ENCODE results near the gene EWSR1. TPM values are rescaled to one million over a fixed set of nuclear protein-coding genes. Genes with fewer than 3 reads are reported as not detected.

Gene EWSR1
- total RNA-seq, 6 experiments from 2014 or later, result 200 to 291 (median 270) TPM

- Mint-ChIP-seq H3K27ac (no peak overlapping the region; the same call in 1 of the 2 replicates), H3K36me3 (ENCODE audit: low read depth) (no peaks in the 10 kb centered on the region; the same call in 1 of the 2 replicates), H3K27me3 (ENCODE audit: insufficient read depth) (peaks cover 2% of the 10 kb centered on the region), H3K4me1 (ENCODE audit: low read depth) (peaks cover 11% of the 10 kb centered on the region), H3K9me3 (no peaks in the 10 kb centered on the region), H3K4me3 (no peak overlapping the region)
- TF ChIP-seq CTCF (IDR thresholded peaks at IDR 0.05), result no peak
- no peak for DNase-seq
Observed at GRCh38 chr22:29325785-29326315, 57.8 kb downstream of the EWSR1 start.

GRCh38 chr22:29326481-29326880, 58.4 kb downstream of the EWSR1 start:
- no peak for DNase-seq
- TF ChIP-seq CTCF (IDR thresholded peaks at IDR 0.05), result no peak
- Mint-ChIP-seq H3K4me1 (ENCODE audit: low read depth) (peaks cover 17% of the 10 kb centered on the region), H3K4me3 (no peak overlapping the region), H3K36me3 (ENCODE audit: low read depth) (no peaks in the 10 kb centered on the region; the same call in 1 of the 2 replicates), H3K27me3 (ENCODE audit: insufficient read depth) (peaks cover 2% of the 10 kb centered on the region), H3K9me3 (no peaks in the 10 kb centered on the region), H3K27ac (no peak overlapping the region)

DNA sequence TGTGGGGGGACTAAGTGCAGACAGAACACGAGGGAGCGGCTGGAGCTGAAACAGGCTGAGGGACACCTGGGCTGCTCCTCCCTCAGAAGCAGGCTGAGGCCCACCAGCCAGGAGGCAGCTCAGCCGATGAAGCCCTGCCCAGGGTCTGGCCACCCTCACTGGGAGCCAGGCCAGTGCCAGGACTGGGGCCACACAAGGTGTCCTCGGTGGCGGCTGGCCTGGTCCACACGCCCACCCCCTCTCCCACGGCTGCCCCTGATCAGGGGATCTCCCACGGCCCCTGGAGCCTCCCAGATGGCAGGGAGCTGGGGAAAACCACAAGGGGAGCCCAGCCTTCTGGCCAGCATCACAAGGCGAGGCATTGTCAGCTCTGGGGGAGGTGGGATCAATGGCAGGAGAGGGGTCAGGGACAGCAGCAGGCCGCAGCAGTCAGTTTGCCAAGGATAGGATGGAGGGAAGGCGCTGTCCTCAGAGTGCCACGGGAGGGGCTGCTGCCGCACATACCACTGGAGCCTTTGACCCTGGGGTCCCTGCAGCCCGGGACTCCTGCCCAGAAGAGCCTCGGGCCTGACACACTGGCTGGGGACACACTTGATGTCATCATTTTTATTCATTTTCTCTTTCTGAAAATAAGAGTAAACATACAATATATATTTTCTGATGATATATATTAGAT, 59.2 kb downstream of the EWSR1 start:
- no peak for TF ChIP-seq CTCF (IDR thresholded peaks at IDR 0.05)
- Mint-ChIP-seq H3K4me3 (no peak overlapping the region), H3K27ac (no peak overlapping the region), H3K9me3 (no peaks in the 10 kb centered on the region), H3K27me3 (ENCODE audit: insufficient read depth) (peaks cover 4% of the 10 kb centered on the region), H3K4me1 (ENCODE audit: low read depth) (peaks cover 20% of the 10 kb centered on the region), H3K36me3 (ENCODE audit: low read depth) (no peaks in the 10 kb centered on the region; the same call in 1 of the 2 replicates)
- no peak for DNase-seq

DNA sequence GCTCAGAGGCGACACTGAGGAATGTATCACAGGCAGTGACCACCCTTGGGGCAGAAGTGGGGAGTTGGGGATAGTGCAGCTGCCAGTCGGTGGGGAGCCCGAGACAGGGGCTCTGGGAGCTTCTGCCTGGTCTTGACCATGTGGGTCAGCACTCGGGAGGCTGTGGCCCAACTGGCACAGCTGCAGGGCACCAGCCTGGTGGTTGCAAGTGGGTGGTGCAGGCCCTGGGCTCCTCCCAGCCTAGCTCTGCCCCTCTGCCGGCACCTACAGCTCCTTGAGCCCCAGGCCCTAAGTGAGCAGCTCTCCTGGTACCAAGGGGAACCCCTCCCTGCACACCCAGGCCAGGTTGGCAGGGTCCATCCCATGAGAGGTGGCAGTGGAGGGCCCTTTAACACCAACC, 60.0 kb downstream of the EWSR1 start:
- no peak for DNase-seq
- H3K27me3 Mint-ChIP-seq (ENCODE audit: insufficient read depth), result peaks cover 4% of the 10 kb centered on the region
- H3K4me1 Mint-ChIP-seq (ENCODE audit: low read depth), result peaks cover 20% of the 10 kb centered on the region
- no peak overlapping the region for H3K27ac Mint-ChIP-seq
- no peak overlapping the region for H3K4me3 Mint-ChIP-seq
- no peaks in the 10 kb centered on the region; the same call in 1 of the 2 replicates for H3K36me3 Mint-ChIP-seq (ENCODE audit: low read depth)
- no peaks in the 10 kb centered on the region for H3K9me3 Mint-ChIP-seq
- TF ChIP-seq CTCF (IDR thresholded peaks at IDR 0.05), result peak; percentile 42

DNA sequence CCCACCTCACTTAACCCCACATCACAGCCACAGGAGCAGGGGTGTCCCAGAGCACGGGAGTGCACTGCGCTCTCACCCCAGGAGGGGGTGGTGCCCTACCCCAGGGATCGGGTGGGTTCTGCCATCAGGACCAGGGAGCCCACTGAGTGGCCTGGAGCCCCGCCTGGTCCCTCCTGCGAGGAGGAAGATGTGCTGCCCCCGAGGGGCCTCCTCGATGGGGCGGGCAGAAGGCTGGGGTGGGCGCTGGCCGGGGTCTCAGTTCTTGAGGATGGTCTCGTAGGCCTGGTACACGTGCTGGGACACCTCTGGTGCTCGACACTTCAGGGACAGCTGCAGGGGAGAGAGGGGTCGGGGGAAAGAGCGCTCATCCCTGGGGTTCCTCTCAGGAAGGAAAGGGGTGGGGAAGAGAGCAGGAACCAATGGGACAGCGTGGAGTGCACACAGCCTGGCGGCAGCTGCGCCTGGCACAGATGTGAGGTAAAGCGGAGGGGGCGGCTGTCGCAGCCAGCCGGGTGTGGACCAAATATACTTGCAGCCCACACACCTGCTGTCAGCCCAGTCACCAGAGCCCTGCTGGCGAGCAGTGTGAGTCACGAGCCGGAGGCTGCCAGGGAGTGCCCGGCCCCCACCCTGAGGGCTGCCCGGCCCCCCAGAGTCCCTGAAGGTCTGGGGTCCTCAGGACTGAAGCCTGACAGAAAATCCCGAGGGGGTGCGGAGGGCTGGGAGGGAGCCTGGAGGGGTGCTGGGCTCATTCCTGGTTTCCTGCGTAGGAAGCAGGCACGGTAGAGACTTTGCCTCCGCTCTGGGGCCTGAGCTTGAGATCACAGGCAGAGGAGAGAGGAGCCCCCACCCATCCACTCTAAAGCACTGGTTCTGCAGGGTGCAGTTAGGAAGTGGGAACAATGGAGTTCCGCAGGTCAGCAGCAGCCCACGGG, 60.8 kb downstream of the EWSR1 start:
- Mint-ChIP-seq H3K36me3 (ENCODE audit: low read depth) (no peaks in the 10 kb centered on the region; the same call in 1 of the 2 replicates), H3K4me1 (ENCODE audit: low read depth) (peaks cover 20% of the 10 kb centered on the region), H3K27ac (peak overlapping the region; percentile 36; the same call in 1 of the 2 replicates), H3K27me3 (ENCODE audit: insufficient read depth) (peaks cover 2% of the 10 kb centered on the region; the same call in 1 of the 2 replicates), H3K4me3 (no peak overlapping the region), H3K9me3 (no peaks in the 10 kb centered on the region)
- TF ChIP-seq CTCF (IDR thresholded peaks at IDR 0.05), result no peak
- no peak for DNase-seq
